Cardiac fibroblast (primary cell): ENCODE measurements around the gene LCOR.
"Not testable (repeated sequence)": the region's sequence is repeated elsewhere in the genome, so short reads cannot be mapped to it uniquely, and the experiment has no call there.

ENCODE experiments used
- DNase-seq, 2 donors: peaks; one replicate each; pipeline versions ENCODE4 v3.0.0 to v3.0.0-alpha.2; 2010; ENCODE audit warnings: low read depth in 2 of 2
- H3K4me3 ChIP-seq, 2 donors: replicated peaks in 1 of 2; 1 replicate in 1 of 2; 2 replicates in 1 of 2; pipeline ENCODE4 v1.5.1; 2011; ENCODE audit warnings: low read depth in 2 of 2, low read length in 2 of 2, mild to moderate bottlenecking in 2 of 2, moderate library complexity in 1 of 2
- TF ChIP-seq, protein P1 (sequence below): IDR thresholded peaks from one replicate; pipeline ENCODE4 v1.5.1; 2011; ENCODE audit warnings: low read depth, mild to moderate bottlenecking, low read length, inconsistent platforms

LCOR gene

DNA sequence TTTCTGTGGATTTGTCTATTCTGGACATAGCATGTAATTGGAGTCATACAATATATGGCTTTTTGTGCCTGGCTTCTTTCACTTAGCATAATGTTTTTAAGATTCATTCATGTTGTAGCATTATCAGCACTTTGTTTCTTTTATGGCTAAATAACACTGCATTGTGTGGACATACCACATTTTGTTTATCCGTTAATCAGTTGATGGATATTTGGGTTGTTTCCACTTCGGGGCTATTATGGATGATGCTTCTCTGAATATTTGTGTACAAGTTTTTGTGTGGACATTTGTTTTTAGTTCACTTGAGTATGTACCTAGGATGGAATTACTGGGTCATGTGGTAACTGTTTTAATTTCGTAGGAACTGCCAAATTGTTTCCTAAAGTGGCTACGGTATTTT lies 6.4 kb downstream of the LCOR start:
- DNase-seq: no peak
- TF ChIP-seq, protein P1, sequence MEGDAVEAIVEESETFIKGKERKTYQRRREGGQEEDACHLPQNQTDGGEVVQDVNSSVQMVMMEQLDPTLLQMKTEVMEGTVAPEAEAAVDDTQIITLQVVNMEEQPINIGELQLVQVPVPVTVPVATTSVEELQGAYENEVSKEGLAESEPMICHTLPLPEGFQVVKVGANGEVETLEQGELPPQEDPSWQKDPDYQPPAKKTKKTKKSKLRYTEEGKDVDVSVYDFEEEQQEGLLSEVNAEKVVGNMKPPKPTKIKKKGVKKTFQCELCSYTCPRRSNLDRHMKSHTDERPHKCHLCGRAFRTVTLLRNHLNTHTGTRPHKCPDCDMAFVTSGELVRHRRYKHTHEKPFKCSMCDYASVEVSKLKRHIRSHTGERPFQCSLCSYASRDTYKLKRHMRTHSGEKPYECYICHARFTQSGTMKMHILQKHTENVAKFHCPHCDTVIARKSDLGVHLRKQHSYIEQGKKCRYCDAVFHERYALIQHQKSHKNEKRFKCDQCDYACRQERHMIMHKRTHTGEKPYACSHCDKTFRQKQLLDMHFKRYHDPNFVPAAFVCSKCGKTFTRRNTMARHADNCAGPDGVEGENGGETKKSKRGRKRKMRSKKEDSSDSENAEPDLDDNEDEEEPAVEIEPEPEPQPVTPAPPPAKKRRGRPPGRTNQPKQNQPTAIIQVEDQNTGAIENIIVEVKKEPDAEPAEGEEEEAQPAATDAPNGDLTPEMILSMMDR: no peak
- no peak overlapping the region for H3K4me3 ChIP-seq

DNA sequence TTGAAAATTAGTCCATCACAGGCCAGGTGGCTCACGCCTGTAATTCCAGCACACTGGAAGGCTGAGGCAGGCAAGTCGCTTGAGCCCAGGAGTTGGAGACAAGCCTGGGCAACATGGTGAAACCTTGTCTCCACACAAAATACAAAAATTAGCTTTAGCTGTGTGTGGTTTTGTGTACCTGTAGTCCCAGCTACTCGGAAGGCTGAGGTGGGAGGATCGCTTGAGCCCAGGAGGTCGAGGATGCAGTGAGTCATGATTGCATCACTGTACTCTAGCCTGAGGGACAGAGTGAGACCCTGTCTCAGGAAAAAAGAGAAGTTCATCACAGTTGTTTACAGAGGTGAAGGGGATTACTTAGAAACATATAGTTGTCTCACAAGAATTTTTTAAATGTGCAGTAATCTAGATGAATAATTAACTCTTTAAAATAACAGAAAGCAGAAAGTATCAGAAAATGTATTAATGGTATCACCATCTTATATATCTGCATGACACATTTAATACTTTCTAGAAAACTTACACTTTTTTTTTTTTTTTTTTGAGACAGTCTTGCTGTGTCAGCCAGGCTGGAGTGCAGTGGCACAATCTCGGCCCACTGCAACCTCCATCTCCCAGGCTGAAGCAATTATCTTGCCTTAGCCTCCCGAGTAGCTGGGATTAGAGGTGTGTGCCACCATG lies 8.9 kb downstream of the LCOR start:
- TF ChIP-seq, protein P1: no peak
- no peak overlapping the region for H3K4me3 ChIP-seq
- DNase-seq: peak in 1 of 2 donors; percentile 56

DNA sequence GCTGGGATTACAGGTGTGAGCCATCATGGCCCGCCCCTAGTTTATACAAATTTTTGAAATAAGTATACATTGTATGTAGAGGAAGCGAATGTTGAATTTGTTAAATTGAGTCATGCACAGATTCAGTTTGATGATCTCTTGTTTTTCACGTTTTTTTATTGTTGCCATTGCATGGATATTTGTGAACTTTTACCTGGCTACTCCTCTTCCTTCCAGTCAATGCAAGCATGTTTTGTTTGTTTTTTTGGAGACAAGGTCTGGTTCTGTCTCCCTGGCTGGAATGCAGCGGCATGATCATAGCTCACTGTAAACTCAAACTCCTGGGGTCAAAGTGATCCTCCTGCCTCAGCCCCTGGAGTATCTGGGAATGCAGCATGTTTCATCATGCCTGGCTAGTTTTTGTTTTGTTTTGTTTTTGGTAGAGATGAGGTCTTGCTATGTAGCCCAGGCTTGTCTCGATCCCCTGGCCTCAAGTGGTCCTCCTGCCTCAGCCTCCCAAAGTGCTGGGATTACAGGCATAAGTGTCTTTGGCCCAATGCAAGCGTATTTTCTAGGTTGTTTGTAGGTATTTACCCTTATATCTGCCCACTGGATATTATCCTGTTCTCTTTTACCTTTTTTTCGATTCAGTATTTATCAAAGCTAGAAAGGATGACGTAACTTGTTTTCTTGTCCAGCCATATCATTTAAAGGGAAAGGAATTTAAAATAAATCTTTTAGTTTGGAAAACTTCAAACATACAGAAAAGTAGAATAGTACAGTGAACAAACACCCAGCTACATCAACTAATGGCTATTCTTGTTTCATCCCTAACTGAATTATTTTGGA lies 11.0 kb downstream of the LCOR start:
- DNase-seq: no peak

DNA sequence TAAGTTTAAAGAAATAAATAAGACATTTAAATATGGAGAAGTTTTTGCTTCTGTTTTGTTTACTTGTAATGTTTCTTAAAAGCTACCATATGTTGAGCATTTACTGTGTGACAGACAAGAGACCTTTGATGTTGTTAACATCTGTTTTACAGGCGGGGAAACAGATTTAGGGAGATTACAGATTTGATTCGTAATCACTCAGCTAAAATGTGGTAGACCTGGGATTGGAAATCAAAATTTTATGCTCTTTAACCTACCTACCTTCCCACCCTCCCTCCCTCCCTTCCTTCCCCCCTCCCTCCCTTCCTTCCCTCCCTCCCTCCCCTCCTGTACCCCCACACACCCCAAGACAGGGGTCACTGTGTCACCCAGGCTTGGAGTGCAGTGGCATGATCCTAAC lies 11.7 kb downstream of the LCOR start:
- H3K4me3 ChIP-seq: no peak overlapping the region
- no peak for DNase-seq
- TF ChIP-seq, protein P1: no peak

More for the DNA sequence above, 11.0 kb downstream of the LCOR start:
- TF ChIP-seq, protein P1: no peak
- no peak overlapping the region for H3K4me3 ChIP-seq

DNA sequence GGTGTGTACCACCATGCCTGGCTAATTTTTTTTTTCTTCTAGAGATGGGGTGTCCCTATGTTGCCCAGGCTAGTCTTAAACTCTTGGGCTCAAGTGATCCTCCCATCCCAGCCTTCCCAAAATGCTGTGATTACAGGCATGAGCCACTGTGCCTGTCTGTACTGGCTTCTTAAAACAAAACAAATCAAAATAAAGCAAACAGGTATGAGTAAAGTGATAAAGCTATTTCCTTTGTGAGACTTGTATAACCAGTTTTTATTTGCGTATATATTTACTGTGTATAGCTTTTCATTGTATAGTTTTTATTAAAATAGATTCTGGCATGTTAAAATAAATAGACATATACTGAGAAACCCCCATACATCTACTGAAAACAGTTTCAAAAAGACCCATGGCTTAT lies 14.3 kb downstream of the LCOR start:
- no peak overlapping the region for H3K4me3 ChIP-seq
- TF ChIP-seq, protein P1: no peak
- DNase-seq: no peak

DNA sequence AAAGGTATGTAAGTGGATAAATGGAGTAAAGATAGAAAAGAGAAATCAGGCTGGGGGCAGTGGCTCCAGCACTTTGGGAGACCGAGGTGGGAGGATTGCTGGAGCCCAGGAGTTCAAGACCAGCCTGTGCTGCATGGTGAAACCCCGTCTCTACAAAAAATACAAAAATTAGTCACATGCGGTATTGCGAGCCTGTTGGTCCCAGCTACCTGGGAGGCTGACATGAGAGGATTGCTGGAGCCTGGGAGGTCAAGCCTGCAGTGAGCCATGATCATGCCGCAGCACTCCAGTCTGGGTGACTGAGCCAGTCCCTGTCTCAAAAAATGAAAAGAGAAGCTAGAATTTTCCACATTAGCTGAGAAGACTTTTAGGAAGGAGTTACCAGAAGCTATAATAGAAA lies 14.8 kb downstream of the LCOR start:
- no peak overlapping the region for H3K4me3 ChIP-seq
- TF ChIP-seq, protein P1: no peak
- DNase-seq: no peak

DNA sequence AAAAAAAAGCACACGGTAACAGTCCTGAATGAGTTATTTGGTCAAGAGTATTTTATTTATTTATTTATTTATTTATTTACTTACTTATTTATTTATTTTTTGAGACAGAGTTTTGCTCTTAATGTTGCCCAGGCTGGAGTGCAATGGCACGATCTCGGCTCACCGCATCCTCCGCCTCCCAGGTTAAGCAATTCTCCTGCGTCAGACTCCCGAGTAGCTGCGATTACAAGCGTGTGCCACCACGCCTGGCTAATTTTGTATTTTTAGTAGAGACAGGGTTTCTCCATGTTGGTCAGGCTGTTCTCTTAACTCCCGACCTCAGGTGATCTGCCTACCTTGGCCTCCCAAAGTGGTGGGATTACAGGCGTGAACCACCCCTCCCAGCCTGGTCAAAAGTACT lies 15.3 kb downstream of the LCOR start:
- not testable (repeated sequence) for DNase-seq, H3K4me3 ChIP-seq
